ENCODE results near the gene ZFP1. TPM values are rescaled to one million over a fixed set of nuclear protein-coding genes. Genes with fewer than 3 reads are reported as not detected.

Gene ZFP1
- total RNA-seq: 11.3 TPM

DNA sequence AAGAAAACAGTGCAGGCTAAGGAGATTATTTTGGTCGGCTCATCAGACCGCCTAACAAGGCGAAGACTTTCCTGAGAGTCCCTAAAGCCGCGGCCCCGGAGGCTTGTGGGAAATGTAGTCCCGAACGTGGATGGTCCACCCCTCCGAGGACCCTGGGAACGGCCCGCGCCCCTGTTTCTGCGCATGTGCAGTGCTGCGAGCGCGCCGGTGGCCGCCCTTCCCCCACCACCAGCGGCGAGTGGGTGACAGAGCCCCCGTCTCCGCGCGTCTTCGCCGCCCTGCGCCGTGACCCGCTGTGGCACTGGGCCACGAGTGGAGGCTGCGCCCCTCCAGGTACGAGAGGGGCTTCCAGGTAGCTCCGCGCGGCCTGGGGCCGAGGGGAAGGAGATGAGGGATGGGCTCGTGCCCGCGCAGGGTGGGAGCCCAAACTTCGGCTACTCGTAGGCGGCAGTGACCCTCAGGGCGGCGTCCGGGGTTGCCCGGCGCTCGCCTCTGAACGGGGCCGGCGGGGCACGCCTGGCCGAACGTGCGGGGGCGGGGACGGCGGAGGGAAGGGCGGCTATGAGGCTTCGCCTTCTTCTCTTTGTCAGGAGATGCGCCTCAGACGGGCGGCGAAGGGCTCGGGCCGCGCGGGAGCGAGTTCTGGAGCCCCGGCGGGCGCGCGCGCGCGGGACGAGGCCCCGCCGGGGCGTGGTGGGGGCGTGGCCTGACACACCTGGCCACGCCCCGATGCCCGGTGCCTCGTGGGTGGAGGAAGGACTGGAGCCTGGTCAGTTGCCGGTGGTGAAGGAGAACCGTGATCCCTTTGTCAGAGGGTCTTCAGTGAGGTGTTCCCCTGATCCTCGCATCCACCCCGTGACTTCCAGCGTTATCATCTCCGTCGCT, at the start of gene ZFP1:
TSS of gene ZFP1 (plus strand) at position 214 of the 885 bp plus-strand sequence. CDS start 4,428 bp downstream, outside the sequence.
- peak in 1 of 2 donors; percentile 90 for DNase-seq (ENCODE audit: extremely low spot score in 2 of 2)
- Histone ChIP-seq H3K4me1 (peaks cover 3% of the 10 kb centered on the region), H3K27me3 (no peaks in the 10 kb centered on the region), H3K4me3 (peak within 1 kb of the TSS; percentile 72 to 94), H3K9me3 (peaks cover 8% of the 10 kb centered on the region), H3K36me3 (peaks cover 0 to 11% of the 10 kb centered on the region in 2 donors), H3K27ac (peak within 1 kb of the TSS; percentile 97)
- peak; percentile 89 to 96 for TF ChIP-seq POLR2AphosphoS5 (IDR thresholded peaks at IDR 0.05; ENCODE audit: insufficient read depth in 1 of 2, low read depth in 1 of 2)
- TF ChIP-seq, protein P1, sequence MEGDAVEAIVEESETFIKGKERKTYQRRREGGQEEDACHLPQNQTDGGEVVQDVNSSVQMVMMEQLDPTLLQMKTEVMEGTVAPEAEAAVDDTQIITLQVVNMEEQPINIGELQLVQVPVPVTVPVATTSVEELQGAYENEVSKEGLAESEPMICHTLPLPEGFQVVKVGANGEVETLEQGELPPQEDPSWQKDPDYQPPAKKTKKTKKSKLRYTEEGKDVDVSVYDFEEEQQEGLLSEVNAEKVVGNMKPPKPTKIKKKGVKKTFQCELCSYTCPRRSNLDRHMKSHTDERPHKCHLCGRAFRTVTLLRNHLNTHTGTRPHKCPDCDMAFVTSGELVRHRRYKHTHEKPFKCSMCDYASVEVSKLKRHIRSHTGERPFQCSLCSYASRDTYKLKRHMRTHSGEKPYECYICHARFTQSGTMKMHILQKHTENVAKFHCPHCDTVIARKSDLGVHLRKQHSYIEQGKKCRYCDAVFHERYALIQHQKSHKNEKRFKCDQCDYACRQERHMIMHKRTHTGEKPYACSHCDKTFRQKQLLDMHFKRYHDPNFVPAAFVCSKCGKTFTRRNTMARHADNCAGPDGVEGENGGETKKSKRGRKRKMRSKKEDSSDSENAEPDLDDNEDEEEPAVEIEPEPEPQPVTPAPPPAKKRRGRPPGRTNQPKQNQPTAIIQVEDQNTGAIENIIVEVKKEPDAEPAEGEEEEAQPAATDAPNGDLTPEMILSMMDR (IDR thresholded peaks at IDR 0.05): no peak
- peak in 1 of 2 donors; percentile 48 for TF ChIP-seq POLR2A (IDR thresholded peaks at IDR 0.05)
- intact Hi-C loops (cut with DNase I): no loop called here

GRCh38 chr16:75099075-75099667, 49.2 kb upstream of the ZFP1 start:
- intact Hi-C loops (cut with DNase I): no loop called here
- peak overlapping the region; percentile 24 for H3K27ac ChIP-seq
- no peak overlapping the region for H3K4me3 ChIP-seq
- no peaks in the 10 kb centered on the region for H3K9me3 ChIP-seq
- no peaks in the 10 kb centered on the region for H3K27me3 ChIP-seq
- TF ChIP-seq POLR2AphosphoS5 (IDR thresholded peaks at IDR 0.05; ENCODE audit: insufficient read depth in 1 of 2, low read depth in 1 of 2) (no peak), POLR2A (IDR thresholded peaks at IDR 0.05) (no peak)
- TF ChIP-seq, protein P1 (IDR thresholded peaks at IDR 0.05): no peak
- no peak for DNase-seq (ENCODE audit: extremely low spot score in 2 of 2)
- peaks cover 43% of the 10 kb centered on the region for H3K4me1 ChIP-seq
- H3K36me3 ChIP-seq: no peaks in the 10 kb centered on the region

GRCh38 chr16:75099738-75100602, 48.4 kb upstream of the ZFP1 start:
- Histone ChIP-seq H3K36me3 (no peaks in the 10 kb centered on the region), H3K4me1 (peaks cover 48% of the 10 kb centered on the region), H3K4me3 (no peak overlapping the region), H3K27ac (peak overlapping the region; percentile 24), H3K9me3 (no peaks in the 10 kb centered on the region), H3K27me3 (no peaks in the 10 kb centered on the region)
- intact Hi-C loops (cut with DNase I): no loop called here
- TF ChIP-seq POLR2AphosphoS5 (IDR thresholded peaks at IDR 0.05; ENCODE audit: insufficient read depth in 1 of 2, low read depth in 1 of 2) (no peak), POLR2A (IDR thresholded peaks at IDR 0.05) (no peak)
- TF ChIP-seq, protein P1 (IDR thresholded peaks at IDR 0.05): no peak
- peak in 1 of 2 donors; percentile 87 for DNase-seq (ENCODE audit: extremely low spot score in 2 of 2)

DNA sequence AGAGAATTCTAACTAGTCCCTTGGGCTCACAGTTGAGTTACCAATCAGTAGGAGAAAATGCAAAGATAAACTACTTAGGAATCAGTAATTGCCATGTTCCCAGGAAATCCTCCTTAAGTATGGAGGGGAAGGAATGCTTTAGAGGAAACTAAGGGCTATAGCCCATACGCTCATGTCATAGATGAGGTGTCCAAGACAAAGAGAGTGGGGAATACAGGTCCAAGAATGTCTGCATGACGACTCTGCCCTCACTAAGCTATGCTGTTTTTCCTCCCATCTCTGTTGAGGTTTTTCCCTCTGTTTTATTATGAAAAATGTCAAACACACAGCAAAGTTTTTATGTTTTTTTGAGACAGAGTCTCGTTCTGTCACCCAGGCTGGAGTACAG, 47.7 kb upstream of the ZFP1 start:
- peak overlapping the region; percentile 24 for H3K27ac ChIP-seq
- intact Hi-C loops (cut with DNase I): no loop called here
- TF ChIP-seq, protein P1 (IDR thresholded peaks at IDR 0.05): no peak
- TF ChIP-seq POLR2AphosphoS5 (IDR thresholded peaks at IDR 0.05; ENCODE audit: insufficient read depth in 1 of 2, low read depth in 1 of 2) (no peak), POLR2A (IDR thresholded peaks at IDR 0.05) (no peak)
- no peaks in the 10 kb centered on the region for H3K36me3 ChIP-seq
- H3K9me3 ChIP-seq: no peaks in the 10 kb centered on the region
- H3K27me3 ChIP-seq: no peaks in the 10 kb centered on the region
- DNase-seq (ENCODE audit: extremely low spot score in 2 of 2): no peak
- peaks cover 54% of the 10 kb centered on the region for H3K4me1 ChIP-seq
- no peak overlapping the region for H3K4me3 ChIP-seq

Data from vagina (tissue), 2 donors.